NOMO-1 treated with DMSO at 0.1 percent for 48 hours (cell line): ENCODE results near the gene PRICKLE4.

Experiments
- DNase-seq: peaks from one replicate; lab custom pipeline; 2025; ENCODE audit not compliant: unreplicated experiment; lab: John Stamatoyannopoulos, UW

The PRICKLE4 gene

GRCh38 chr6:41791305-41791704 lies 10.7 kb downstream of the PRICKLE4 start:
- DNase-seq = no peak

- no peak for DNase-seq
These were observed 11.4 kb downstream of the PRICKLE4 start for GRCh38 chr6:41791984-41792383.

GRCh38 chr6:41796474-41796873 lies 15.9 kb downstream of the PRICKLE4 start:
- DNase-seq = no peak

GRCh38 chr6:41798901-41799558 lies 18.4 kb downstream of the PRICKLE4 start:
- no peak for DNase-seq

GRCh38 chr6:41799559-41799911 lies 19.0 kb downstream of the PRICKLE4 start:
- no peak for DNase-seq

GRCh38 chr6:41801380-41801779 lies 20.8 kb downstream of the PRICKLE4 start:
- DNase-seq = no peak

- no peak for DNase-seq
These were observed 25.5 kb downstream of the PRICKLE4 start for GRCh38 chr6:41805830-41806774.

GRCh38 chr6:41811095-41811494 lies 30.5 kb downstream of the PRICKLE4 start:
- DNase-seq = no peak

GRCh38 chr6:41811946-41812345 lies 31.4 kb downstream of the PRICKLE4 start:
- peak; percentile 28 for DNase-seq

- DNase-seq = no peak
These were observed 32.9 kb downstream of the PRICKLE4 start for GRCh38 chr6:41813469-41813868.

GRCh38 chr6:41813956-41814355 lies 33.4 kb downstream of the PRICKLE4 start:
- no peak for DNase-seq

- DNase-seq = no peak
These were observed 34.0 kb downstream of the PRICKLE4 start for GRCh38 chr6:41814629-41815028.

GRCh38 chr6:41815587-41815986 lies 35.0 kb downstream of the PRICKLE4 start:
- no peak for DNase-seq

- DNase-seq = peak; percentile 27
These were observed 37.9 kb downstream of the PRICKLE4 start for GRCh38 chr6:41818271-41819054.

GRCh38 chr6:41821266-41821665 lies 40.7 kb downstream of the PRICKLE4 start:
- DNase-seq = no peak

GRCh38 chr6:41822021-41822420 lies 41.4 kb downstream of the PRICKLE4 start:
- no peak for DNase-seq

GRCh38 chr6:41823178-41823577 lies 42.6 kb downstream of the PRICKLE4 start:
- DNase-seq = no peak

- DNase-seq = no peak
These were observed 44.3 kb downstream of the PRICKLE4 start for GRCh38 chr6:41824571-41825569.

GRCh38 chr6:41826343-41827022 lies 45.9 kb downstream of the PRICKLE4 start:
- DNase-seq = no peak

- DNase-seq = no peak
These were observed 51.7 kb downstream of the PRICKLE4 start for GRCh38 chr6:41832263-41832662.
